HG03558 (cell line): Measurements from ENCODE around the gene SLC2A8.

Experiments
- ATAC-seq: cut with Tn5 transposase; IDR thresholded peaks from one replicate; pipeline ENCODE4 v1.9.1; 2021; ENCODE audit warnings: moderate number of reproducible peaks; ENCODE audit not compliant: unreplicated experiment; ENCODE audit errors: extremely low read depth

SLC2A8 gene

DNA sequence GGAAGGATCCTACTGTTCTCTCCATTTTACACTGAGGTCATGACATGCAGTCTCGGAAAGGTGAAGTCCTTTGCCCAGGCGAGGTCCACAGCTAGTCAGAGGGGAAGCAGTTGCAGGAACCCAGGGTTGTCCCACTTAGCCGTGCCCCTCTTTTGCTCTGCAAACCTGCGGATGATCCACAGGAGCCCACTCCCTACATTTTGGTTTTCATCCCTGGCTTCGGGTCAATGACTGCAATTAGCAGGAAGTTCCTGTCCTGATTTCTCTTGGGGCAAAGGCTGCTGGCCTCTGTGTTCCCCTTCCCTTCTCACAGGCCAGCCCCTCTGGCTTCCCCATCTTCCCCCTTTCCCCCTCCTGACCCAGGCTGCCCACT is 1.3 kb downstream of the SLC2A8 start:
- no peak for ATAC-seq

DNA sequence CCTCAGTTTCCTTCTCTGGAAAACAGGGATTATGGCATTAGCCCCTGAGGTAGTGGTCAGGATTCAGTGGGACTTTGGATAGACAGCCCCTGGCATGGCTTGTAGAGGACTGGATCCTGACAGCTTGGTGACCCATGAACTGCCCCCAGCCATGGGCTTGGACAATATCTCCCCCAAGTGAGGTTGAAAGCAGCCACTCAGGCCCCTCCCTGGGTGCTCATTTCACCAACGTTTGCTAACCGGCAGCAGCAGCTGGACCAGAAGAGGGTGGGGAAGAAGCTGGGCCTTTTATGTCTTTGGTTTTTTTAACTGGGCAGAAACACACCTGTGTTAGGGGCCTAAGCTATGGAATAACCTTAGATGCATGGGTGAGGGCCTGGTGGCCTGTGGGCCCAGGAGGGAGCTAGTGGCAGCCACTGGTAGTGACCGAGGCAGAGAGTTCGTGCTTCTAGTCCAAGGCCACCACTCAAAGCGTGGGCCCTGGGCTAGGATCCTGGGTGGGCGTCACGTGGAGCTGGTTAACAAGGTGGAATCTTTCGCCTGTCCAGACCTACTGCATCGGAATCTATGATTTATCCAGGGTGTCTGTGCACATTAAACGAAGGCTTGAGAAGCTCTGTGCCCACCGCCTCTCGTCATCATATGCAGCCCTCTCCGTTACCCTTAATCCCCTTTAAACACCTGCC is 1.9 kb downstream of the SLC2A8 start:
- ATAC-seq: no peak

DNA sequence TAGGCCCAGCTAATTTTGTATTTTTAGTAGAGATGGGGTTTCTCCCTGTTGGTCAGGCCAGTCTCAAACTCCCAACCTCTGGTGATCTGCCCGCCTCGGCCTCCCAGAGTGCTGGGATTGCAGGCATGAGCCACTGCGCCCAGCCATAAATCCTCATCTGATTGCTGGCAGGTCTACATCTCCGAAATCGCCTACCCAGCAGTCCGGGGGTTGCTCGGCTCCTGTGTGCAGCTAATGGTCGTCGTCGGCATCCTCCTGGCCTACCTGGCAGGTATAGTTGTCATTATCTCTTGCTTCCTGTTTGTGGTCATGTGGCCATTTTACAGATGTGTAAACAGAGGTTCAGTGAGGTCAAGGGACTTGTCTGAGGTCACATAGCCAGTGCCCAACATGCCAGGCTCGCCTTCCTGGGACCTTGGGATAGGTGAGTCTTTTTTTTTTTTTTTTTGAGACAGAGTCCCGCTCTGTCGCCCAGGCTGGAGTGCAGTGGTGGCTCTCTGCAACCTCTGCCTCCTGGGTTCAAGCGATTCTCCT is 2.8 kb downstream of the SLC2A8 start:
- ATAC-seq: no peak

DNA sequence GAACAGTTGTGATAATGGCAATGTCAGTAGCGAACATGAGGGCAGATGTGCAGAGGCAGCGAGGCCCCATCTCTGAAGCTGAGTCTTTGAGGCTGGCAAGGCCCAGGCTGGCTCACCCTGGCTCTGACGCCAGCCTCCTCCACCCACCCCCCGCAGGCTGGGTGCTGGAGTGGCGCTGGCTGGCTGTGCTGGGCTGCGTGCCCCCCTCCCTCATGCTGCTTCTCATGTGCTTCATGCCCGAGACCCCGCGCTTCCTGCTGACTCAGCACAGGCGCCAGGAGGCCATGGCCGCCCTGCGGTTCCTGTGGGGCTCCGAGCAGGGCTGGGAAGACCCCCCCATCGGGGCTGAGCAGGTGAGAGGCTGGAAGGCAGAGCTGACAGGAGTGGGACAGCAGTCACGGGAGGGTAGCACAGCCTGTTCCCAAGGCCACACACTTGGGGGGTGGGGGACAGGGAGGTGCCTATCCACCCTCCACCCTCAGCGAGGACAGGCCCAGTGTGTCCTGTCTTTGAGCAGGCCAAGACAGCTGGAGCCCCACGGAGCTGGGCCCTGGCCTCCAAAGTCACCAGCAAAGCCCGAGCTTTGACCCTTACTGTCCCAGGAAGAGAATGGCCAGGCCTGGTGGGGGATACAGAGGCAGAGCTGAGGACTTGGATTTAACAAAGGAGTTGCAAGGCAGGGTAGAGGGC is 5.6 kb downstream of the SLC2A8 start:
- ATAC-seq: no peak

DNA sequence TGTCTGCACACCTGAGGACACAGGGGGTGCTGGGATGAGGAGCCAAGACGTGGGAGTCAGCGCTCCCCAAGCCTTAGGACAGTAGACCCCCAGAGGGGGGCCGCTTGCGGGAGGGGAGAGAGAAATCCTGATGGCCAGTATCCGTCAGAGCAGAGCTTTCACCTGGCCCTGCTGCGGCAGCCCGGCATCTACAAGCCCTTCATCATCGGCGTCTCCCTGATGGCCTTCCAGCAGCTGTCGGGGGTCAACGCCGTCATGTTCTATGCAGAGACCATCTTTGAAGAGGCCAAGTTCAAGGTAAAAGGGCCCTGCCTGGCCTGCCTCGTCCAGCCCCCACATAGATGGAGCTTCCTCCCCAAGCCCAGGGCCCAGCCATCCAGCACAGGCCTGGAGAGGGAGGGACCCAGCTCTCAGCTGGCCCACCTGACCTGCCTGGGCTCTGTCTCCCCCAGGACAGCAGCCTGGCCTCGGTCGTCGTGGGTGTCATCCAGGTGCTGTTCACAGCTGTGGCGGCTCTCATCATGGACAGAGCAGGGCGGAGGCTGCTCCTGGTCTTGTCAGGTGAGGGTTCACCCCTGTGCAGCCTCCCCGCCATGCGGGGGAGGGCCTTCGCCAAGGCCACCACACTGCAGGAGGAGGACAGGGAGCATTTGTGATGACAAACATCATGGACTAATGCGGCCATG is 6.7 kb downstream of the SLC2A8 start:
- ATAC-seq: no peak

DNA sequence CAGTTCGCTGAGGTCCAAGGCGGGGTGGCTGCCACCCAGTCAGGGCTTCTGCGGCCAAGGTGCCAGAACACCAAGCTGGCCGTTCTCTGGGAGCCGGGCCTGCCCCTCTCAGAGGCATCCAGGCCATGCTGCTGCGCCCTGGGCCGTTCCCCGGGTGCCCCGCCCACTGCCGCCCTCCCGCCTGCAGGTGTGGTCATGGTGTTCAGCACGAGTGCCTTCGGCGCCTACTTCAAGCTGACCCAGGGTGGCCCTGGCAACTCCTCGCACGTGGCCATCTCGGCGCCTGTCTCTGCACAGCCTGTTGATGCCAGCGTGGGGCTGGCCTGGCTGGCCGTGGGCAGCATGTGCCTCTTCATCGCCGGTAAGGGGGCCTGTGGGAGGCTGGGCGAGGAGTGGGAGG is 7.7 kb downstream of the SLC2A8 start:
- no peak for ATAC-seq

DNA sequence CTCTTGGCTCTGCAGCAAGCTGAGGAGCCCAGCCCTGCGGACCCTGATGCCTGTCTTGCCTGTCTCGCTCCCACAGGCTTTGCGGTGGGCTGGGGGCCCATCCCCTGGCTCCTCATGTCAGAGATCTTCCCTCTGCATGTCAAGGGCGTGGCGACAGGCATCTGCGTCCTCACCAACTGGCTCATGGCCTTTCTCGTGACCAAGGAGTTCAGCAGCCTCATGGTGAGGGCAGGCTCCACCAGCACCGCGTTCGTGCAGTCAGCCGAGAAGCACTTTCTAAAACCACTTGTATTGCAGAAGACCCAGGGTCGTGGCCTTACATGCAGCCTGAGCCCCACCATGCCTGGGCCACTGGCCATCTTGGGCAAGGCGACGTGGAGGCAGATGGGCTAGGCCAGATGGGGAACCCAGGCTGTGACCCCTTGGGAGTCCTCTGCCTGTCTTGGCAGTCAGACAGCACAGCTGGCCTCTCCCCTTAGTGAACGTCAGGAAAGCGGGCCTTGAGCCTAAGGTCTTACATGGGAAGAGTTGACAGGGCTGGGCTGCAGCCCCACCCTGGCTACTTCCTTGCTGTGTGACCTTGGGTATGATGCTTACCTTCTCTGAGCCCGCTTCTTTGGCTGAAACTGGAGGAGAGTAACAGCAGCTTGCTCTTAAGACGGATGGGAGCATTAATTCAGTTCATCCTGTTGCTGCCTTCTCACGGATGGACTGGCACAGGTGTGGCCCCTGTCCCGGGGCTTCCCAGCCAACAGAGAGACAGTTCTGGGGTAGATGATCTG is 8.6 kb downstream of the SLC2A8 start:
- no peak for ATAC-seq

DNA sequence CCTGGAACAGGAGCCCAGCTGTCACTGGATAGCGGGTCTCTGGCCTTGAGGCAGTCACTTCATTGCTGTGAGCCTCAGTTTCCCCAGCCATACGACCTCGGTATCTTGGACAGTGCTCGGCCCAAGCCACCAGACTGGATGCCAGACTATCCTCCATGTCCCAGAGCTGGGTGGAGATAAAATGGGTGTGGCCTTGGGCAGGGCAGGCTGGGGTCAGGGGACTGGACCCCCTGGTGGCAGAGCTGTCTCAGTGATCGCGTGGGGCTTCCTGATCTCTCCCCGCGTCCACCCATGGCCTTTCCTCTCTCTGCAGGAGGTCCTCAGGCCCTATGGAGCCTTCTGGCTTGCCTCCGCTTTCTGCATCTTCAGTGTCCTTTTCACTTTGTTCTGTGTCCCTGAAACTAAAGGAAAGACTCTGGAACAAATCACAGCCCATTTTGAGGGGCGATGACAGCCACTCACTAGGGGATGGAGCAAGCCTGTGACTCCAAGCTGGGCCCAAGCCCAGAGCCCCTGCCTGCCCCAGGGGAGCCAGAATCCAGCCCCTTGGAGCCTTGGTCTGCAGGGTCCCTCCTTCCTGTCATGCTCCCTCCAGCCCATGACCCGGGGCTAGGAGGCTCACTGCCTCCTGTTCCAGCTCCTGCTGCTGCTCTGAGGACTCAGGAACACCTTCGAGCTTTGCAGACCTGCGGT is 10.0 kb downstream of the SLC2A8 start:
- no peak for ATAC-seq

DNA sequence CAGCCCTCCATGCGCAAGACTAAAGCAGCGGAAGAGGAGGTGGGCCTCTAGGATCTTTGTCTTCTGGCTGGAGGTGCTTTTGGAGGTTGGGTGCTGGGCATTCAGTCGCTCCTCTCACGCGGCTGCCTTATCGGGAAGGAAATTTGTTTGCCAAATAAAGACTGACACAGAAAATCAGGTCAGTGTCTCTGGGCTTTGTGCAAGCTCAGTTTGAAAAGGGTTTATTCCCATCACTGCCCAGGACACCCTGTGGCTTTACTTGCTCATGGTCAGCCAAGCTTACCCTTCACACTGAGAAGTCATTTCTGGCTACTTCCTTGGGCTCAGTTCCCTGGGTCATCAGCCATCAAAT is 10.5 kb downstream of the SLC2A8 start:
- ATAC-seq: no peak

DNA sequence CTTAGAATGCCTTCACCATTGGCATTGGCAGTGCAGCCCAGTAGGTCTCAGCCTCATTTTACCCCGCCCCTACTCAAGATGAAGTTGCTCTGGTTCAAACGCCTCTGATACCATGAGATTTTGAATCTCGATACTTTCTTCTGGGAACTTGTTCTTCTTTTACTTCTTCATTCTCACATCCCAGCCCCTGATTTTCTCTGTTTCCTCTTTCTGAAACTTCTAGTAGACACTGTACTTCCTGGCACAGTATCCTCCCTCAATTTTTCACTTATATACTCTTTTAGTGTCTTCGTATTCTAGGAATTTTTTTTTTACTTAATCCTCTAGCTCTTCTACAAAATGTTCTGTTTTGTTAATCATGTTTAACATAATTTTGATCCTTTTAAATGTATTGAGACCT is 14.2 kb downstream of the SLC2A8 start:
- no peak for ATAC-seq

DNA sequence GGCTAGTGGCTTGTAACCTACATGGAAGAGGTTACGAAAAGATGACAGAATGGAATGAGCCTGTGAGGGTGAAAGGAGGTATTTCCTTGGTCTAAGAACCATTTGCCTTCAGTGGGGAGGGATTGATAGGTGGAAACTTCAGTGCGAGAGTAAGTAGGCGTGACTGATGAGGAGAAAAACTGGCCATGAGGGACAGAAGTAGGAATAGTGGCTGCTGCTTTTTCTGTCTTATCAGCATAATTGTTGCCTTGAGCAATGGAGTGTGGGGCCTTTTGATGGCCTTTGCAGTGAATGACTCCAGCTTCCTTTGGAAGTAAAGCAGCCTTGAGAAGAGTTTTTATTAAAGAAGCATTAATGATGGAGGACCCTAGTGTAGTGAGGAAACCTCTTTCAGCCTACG is 18.2 kb downstream of the SLC2A8 start:
- no peak for ATAC-seq

DNA sequence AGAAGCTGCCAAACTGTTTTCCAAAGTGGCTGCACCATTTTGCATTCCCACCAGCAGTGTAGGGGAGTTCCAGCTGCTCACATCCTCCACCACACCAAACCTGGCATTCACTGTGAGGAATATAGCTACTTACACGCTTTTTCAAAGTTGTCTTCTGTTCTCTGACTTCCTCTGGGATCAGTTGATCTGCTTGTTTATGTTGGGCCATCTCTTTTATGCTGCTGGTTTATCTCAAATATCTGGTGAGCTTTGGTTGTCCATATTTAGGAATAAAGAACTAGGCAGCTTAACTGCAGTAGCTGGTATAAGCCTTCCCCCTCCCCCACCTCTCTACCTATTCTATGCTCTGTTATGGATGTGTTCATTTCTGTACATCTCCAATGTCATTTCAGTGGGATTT is 18.7 kb downstream of the SLC2A8 start:
- ATAC-seq: no peak

DNA sequence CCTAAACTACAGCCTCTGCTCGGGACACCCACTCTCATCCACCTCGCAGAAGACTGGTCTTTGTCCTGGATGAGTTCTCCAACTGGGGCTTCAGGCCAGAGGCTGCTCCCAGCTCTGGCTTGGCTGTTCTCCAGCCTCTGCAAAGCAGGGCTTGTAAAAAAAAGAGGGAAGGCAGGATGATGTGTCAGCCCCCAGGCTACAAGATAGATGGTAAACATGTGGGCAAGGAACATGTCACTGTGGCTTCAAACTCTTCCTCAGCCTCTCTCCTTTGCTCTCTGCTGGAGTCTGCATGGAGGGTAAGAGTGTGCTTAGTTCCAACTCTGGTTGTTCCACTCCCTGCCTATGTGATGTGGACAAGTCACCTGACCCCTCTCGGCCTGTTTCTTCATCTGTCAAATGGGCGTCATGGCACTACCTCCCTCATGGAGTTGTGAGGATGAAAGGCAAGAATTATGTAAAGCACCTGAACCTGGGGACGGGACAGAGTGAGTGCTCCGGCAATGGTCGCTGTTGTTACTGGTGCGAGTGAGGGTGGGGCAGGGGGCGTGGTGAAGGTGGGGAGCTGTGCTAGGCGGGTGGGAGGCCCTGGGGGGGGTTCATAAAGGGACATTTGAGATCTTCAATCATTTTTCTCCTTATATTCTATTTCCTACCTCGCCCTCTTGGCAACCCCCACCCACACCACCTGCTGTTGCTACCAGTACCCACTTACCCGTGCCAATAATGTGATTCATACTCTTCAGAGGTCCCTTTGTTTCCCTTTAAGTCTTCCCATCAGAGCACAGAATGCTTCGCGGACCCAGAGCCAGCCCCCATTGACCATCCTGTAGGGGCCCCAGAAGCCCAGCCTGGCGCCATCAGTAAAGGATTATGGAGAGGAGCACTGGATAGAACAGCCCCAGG is 20.4 kb downstream of the SLC2A8 start:
- no peak for ATAC-seq

DNA sequence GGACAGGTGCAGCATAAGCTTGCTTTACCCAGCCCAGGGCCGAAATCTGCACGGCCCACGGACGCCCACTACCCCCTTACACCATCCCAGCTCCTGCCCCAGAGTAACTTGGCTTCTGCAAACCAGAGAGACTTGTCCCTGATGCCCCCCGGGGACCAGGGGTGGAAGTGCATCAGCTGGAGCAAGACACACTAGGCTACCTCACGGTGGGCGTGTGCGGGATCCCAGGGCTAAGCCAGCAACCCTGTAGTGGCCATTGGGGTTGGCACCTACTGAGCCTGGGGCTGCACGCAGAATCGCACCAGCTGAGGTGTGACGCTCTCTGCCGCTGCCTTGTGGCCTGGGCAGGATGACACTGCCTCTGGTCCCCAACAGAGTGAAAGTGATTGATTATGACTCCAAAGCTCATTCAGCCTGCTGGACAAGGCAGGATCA is 21.1 kb downstream of the SLC2A8 start:
- no peak for ATAC-seq

DNA sequence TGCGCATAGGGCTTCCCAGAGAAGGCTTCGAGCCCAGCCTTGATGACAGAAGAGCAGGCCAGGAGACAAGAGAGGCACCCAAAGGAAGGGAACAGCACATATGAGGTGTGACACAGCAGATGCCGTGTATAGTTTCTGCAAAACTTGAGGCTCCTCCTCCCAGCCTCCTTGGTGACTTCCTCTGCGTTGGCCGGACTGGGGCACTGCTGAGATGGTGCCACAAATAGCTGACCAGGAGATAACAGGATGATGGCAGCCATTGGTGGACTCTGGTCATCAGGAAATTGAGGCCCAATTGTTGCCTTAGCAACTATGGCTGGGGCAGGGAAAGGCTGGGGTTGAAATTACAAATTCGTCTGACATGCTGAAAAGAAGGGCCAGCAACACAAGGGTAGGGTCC is 22.4 kb downstream of the SLC2A8 start:
- ATAC-seq: no peak

DNA sequence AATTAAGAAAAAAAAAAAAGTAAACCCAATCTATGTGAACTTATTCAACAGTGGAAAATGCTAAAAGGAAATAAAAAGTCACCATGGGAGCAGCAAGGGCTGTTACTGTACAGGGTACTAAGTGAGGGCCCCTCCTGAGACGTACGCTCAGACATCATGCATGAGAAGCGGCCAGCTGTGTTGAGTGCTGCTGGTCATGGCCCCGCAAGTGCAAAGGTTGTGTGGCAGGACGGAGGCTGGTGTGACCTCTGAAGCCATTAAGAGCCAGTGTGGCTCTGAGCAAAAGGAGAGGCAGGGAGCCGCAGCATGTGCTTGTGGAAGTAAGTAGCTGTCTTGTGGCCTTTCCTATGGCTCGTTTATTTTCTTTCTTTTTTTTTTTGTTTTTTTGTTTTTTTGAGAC is 24.1 kb downstream of the SLC2A8 start:
- ATAC-seq: no peak

DNA sequence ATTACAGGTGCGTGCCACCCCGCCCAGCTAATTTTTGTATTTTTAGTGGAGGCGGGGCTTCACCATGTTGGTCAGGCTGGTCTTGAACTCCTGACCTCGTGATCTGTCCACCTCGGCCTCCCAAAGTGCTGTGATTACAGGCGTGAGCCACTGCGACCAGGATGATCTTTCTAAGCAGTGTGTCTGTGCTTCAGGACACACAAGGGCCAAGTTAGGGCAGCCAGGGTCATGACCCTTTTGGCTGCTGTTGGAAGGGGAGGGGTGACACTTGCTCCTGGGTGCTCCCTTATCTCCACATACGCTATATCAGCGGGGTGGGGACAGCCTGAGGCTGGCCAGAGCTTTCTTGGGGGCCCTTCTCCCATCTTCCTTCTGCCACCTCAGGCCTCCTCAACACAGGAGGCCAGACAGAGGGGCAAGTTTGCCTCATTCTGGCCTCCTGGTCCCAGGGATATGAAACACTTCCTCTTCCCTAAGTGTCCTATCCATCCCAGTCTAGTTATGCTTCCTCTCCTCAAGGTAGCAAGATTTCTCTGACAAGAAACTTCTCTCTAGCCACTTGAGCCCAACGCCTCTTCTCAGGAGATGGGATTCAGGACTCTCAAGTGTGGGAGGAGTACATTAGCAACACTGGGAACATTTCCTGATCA is 25.3 kb downstream of the SLC2A8 start:
- ATAC-seq: no peak

DNA sequence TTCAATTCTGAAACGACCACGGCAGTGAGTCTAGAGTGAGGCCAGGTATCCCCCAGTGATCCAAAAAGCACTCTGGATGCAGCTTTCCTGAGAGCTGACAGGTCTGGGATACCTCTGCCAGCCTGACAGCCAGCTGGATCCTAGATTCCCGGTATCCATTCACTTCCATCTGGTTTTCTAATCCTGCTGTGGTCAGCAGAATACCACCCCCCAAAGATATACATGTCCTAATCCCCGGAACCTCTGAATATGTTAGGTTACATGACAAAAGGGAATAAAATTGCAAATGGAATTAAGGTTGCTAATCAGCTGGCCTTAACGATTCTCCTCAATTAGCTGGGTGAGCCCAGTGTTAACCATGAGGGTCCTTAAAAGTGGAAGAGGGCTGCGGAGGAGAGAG is 25.8 kb downstream of the SLC2A8 start:
- ATAC-seq: no peak

DNA sequence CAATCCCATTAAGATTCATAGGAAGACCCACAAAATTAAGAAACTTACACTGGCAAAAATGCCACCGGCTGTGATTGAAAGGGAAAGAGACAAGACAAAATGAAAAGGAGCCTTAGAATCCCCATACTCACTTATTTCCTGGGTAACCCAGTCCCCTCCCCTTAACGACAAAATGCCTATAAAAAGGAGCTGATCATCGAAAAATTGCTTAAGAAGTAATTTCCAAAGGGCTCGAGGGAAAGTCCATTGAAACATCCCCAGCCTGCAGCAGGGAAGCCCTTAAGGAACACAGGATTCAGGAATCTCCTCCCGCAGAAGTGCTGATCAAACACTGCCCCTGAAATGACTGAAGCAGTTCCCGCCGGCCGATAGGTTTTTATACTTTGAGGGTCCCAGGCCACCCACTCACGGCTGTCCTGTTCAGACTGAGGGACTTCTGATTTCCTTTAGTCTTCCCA is 26.5 kb downstream of the SLC2A8 start:
- ATAC-seq: no peak
